ENCODE results near the gene LRIG1.

Gene LRIG1

DNA sequence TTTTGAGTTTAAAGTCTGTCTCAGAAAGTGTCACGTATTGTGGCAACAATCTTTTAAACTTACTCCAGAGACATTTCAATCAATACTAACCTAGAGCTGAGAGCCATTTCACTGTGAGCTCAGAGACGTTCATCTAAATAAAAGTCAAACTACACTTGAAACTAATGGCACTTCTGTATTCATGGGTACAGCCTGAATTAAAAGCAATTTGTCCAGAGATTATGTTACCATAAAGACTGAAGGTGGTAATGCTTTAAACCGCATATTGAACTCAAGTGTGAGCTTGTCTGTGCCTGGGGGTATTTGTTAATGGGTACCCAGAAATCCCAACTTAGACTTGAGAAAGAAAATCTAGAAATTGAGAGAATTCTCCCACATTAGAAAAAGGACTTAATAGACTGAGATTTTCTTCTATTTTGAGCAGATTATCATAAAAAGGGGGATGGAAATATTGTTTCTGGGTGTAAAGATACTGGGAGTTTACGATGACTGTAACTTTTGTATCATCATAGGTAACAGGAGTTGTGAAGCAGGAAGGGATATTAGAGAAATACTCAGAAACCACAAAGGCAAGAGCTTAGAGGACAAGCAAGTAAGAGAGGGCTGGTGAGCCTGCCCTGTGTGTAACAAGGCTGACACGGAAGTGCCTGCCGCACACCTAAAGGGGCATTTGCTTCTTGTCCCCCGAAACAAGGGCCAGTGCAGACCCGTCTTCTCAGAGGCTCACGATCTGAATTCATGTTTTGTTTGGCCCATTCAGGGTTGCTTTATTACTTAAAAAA lies 36.9 kb downstream of the LRIG1 start (continued):
- TF ChIP-seq, protein P1, sequence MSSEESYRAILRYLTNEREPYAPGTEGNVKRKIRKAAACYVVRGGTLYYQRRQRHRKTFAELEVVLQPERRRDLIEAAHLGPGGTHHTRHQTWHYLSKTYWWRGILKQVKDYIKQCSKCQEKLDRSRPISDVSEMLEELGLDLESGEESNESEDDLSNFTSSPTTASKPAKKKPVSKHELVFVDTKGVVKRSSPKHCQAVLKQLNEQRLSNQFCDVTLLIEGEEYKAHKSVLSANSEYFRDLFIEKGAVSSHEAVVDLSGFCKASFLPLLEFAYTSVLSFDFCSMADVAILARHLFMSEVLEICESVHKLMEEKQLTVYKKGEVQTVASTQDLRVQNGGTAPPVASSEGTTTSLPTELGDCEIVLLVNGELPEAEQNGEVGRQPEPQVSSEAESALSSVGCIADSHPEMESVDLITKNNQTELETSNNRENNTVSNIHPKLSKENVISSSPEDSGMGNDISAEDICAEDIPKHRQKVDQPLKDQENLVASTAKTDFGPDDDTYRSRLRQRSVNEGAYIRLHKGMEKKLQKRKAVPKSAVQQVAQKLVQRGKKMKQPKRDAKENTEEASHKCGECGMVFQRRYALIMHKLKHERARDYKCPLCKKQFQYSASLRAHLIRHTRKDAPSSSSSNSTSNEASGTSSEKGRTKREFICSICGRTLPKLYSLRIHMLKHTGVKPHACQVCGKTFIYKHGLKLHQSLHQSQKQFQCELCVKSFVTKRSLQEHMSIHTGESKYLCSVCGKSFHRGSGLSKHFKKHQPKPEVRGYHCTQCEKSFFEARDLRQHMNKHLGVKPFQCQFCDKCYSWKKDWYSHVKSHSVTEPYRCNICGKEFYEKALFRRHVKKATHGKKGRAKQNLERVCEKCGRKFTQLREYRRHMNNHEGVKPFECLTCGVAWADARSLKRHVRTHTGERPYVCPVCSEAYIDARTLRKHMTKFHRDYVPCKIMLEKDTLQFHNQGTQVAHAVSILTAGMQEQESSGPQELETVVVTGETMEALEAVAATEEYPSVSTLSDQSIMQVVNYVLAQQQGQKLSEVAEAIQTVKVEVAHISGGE (tag by site-specific recombination; conservative IDR thresholded peaks at IDR 0.05; ENCODE audit: low read depth) = no peak
- TF ChIP-seq SP7 (tag by site-specific recombination; IDR thresholded peaks at IDR 0.05) = no peak
- TF ChIP-seq, protein P2, sequence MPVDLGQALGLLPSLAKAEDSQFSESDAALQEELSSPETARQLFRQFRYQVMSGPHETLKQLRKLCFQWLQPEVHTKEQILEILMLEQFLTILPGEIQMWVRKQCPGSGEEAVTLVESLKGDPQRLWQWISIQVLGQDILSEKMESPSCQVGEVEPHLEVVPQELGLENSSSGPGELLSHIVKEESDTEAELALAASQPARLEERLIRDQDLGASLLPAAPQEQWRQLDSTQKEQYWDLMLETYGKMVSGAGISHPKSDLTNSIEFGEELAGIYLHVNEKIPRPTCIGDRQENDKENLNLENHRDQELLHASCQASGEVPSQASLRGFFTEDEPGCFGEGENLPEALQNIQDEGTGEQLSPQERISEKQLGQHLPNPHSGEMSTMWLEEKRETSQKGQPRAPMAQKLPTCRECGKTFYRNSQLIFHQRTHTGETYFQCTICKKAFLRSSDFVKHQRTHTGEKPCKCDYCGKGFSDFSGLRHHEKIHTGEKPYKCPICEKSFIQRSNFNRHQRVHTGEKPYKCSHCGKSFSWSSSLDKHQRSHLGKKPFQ (tag by site-specific recombination; IDR thresholded peaks at IDR 0.05) = no peak
- TF ChIP-seq ZNF239 (tag by site-specific recombination; IDR thresholded peaks at IDR 0.05) = no peak
- no peak for TF ChIP-seq ZNF416 (tag by site-specific recombination; IDR thresholded peaks at IDR 0.05)
- no peak for TF ChIP-seq KLF10 (tag by site-specific recombination; IDR thresholded peaks at IDR 0.05)
- peak; percentile 69 for TF ChIP-seq FEZF1 (tag by site-specific recombination; IDR thresholded peaks at IDR 0.05)
- no peak for TF ChIP-seq ZNF473 (tag by site-specific recombination; IDR thresholded peaks at IDR 0.05)
- TF ChIP-seq ZNF843 (tag by site-specific recombination; IDR thresholded peaks at IDR 0.05) = peak; percentile 79
- no peak for TF ChIP-seq ZNF324 (tag by site-specific recombination; IDR thresholded peaks at IDR 0.05)
- no peak for TF ChIP-seq ZFP37 (tag by site-specific recombination; IDR thresholded peaks at IDR 0.05)
- no peak for TF ChIP-seq ZNF157 (tag by site-specific recombination; IDR thresholded peaks at IDR 0.05)
- no peak for TF ChIP-seq MYNN (tag by site-specific recombination; IDR thresholded peaks at IDR 0.05; ENCODE audit: borderline replicate concordance)

DNA sequence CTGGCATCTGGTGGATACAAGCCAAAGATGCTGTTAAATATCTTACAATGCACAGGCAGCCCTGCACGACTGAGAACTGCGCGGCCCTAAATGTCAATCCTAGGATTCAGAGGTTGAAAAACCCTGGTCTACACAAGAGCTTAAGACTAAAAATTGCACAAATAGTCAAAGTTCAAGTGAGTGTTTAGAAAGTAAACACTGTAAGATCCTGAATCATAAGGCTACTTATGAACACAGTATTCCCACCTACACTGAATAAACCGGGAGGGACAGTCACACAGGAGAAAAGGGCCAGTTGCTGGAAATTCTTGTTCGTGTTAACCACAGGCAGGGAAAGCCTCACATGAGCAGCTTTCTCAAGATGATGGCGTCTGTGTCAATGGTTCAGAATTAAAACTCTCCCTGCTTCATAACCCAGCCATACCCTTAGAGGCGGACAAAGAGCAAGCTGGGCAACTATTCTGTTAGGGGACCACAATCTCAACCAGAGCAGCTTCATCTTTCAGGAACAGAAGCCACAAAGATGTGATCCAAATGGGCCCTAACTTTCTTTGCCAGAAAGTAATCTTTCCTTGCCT lies 37.7 kb downstream of the LRIG1 start:
- Histone ChIP-seq H3K36me3 (ENCODE audit: control insufficient read depth in 2 of 2, insufficient read depth in 1 of 2, low read length in 2 of 2) (peaks cover 0 to 18% of the 10 kb centered on the region in 2 experiments; a peak in 1 of 3 replicates), H3K4me1 (ENCODE audit: control insufficient read depth, insufficient read depth, low read length) (peaks cover 12% of the 10 kb centered on the region), H3K27ac (ENCODE audit: extremely low read depth, low read depth, low read length) (no peak overlapping the region), H3K9me3 (ENCODE audit: control insufficient read depth, insufficient read depth, low read depth, low read length) (no peaks in the 10 kb centered on the region), H3K4me3 (ENCODE audit: low read depth, low read length) (no peak overlapping the region)
- TF ChIP-seq ZNF558 (tag by site-specific recombination; IDR thresholded peaks at IDR 0.05) (no peak), ZNF600 (tag by site-specific recombination; IDR thresholded peaks at IDR 0.05) (no peak), FEZF1 (tag by site-specific recombination; IDR thresholded peaks at IDR 0.05) (no peak), ZEB2 (tag by site-specific recombination; IDR thresholded peaks at IDR 0.05) (no peak), ZNF623 (tag by site-specific recombination; IDR thresholded peaks at IDR 0.05) (no peak)
- TF ChIP-seq, protein P3, sequence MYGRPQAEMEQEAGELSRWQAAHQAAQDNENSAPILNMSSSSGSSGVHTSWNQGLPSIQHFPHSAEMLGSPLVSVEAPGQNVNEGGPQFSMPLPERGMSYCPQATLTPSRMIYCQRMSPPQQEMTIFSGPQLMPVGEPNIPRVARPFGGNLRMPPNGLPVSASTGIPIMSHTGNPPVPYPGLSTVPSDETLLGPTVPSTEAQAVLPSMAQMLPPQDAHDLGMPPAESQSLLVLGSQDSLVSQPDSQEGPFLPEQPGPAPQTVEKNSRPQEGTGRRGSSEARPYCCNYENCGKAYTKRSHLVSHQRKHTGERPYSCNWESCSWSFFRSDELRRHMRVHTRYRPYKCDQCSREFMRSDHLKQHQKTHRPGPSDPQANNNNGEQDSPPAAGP (tag by site-specific recombination; IDR thresholded peaks at IDR 0.05) = no peak
- TF ChIP-seq, protein P4, sequence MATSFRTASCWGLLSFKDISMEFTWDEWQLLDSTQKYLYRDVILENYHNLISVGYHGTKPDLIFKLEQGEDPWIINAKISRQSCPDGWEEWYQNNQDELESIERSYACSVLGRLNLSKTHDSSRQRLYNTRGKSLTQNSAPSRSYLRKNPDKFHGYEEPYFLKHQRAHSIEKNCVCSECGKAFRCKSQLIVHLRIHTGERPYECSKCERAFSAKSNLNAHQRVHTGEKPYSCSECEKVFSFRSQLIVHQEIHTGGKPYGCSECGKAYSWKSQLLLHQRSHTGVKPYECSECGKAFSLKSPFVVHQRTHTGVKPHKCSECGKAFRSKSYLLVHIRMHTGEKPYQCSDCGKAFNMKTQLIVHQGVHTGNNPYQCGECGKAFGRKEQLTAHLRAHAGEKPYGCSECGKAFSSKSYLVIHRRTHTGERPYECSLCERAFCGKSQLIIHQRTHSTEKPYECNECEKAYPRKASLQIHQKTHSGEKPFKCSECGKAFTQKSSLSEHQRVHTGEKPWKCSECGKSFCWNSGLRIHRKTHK (tag by site-specific recombination; IDR thresholded peaks at IDR 0.05) = no peak
- POLR2A ChIA-PET = no interaction called here
- CTCF ChIA-PET = interaction anchor here (1.5 kb wide), 1 partner anchor 10 kb away, joined by 3 read pairs; no protein-coding TSS in a partner anchor
